Osteocyte (in vitro differentiated cells): ENCODE measurements around the gene TICAM1. TPM values are rescaled to one million over a fixed set of nuclear protein-coding genes. Genes with fewer than 3 reads are reported as not detected.
"Not testable (repeated sequence)": the region's sequence is repeated elsewhere in the genome, so short reads cannot be mapped to it uniquely, and the experiment has no call there.

Source experiments
- DNase-seq: peaks from one replicate; pipeline ENCODE4 v3.0.0; 2021; ENCODE audit warnings: mixed read lengths; ENCODE audit not compliant: unreplicated experiment; ENCODE audit errors: extremely low spot score
- H3K27ac Mint-ChIP-seq: one replicate; pipeline ENCODE4 v1.8.0; 2021; ENCODE audit warnings: mild to moderate bottlenecking, mixed read lengths; ENCODE audit not compliant: unreplicated experiment
- H3K27me3 Mint-ChIP-seq: one replicate; pipeline ENCODE4 v1.8.0; 2021; ENCODE audit warnings: mixed read lengths; ENCODE audit not compliant: unreplicated experiment
- H3K36me3 Mint-ChIP-seq: one replicate; pipeline ENCODE4 v1.8.0; 2021; ENCODE audit warnings: mixed read lengths; ENCODE audit not compliant: unreplicated experiment
- H3K4me1 Mint-ChIP-seq: one replicate; pipeline ENCODE4 v1.8.0; 2021; ENCODE audit warnings: mixed read lengths; ENCODE audit not compliant: unreplicated experiment
- H3K4me3 Mint-ChIP-seq: one replicate; pipeline ENCODE4 v1.8.0; 2021; ENCODE audit warnings: mild to moderate bottlenecking, moderate library complexity, mixed read lengths; ENCODE audit not compliant: unreplicated experiment
- H3K9me3 Mint-ChIP-seq: one replicate; pipeline ENCODE4 v1.8.0; 2021; ENCODE audit warnings: mixed read lengths; ENCODE audit not compliant: unreplicated experiment
- CTCF ChIP-seq: fragments of 200-600 bp; sonication (generic); IDR thresholded peaks from 2 replicates; pipeline ENCODE4 v1.5.0; 2021; ENCODE audit warnings: antibody characterized with exemption, mild to moderate bottlenecking, moderate library complexity
- total RNA-seq: library from RNA; stranded (reverse); gene quantifications from 2 replicates; pipeline ENCODE4 v1.2.1, GENCODE V29; 2021

The TICAM1 gene
- total RNA-seq, 1 donor from 2014 or later, result 6.6 TPM

- Mint-ChIP-seq H3K27me3 (no peaks in the 10 kb centered on the region), H3K4me1 (no peaks in the 10 kb centered on the region), H3K9me3 (no peaks in the 10 kb centered on the region), H3K4me3 (no peak overlapping the region), H3K36me3 (peaks cover 12% of the 10 kb centered on the region), H3K27ac (peak overlapping the region; percentile 60)
- peak; percentile 90 for DNase-seq
- peak; percentile 85 for TF ChIP-seq CTCF
Observed at GRCh38 chr19:4851551-4852290, 20.2 kb upstream of the TICAM1 start.

GRCh38 chr19:4849019-4849418, 17.5 kb upstream of the TICAM1 start:
- no peak for TF ChIP-seq CTCF
- H3K4me3 Mint-ChIP-seq, result no peak overlapping the region
- no peaks in the 10 kb centered on the region for H3K9me3 Mint-ChIP-seq
- peaks cover 13% of the 10 kb centered on the region for H3K4me1 Mint-ChIP-seq
- no peaks in the 10 kb centered on the region for H3K27me3 Mint-ChIP-seq
- no peak overlapping the region for H3K27ac Mint-ChIP-seq
- no peak for DNase-seq
- peaks cover 13% of the 10 kb centered on the region for H3K36me3 Mint-ChIP-seq

- H3K9me3 Mint-ChIP-seq, result no peaks in the 10 kb centered on the region
- H3K4me3 Mint-ChIP-seq, result no peak overlapping the region
- H3K36me3 Mint-ChIP-seq, result peaks cover 22% of the 10 kb centered on the region
- no peaks in the 10 kb centered on the region for H3K27me3 Mint-ChIP-seq
- peaks cover 13% of the 10 kb centered on the region for H3K4me1 Mint-ChIP-seq
- no peak for DNase-seq
- no peak overlapping the region for H3K27ac Mint-ChIP-seq
- TF ChIP-seq CTCF, result no peak
Observed at GRCh38 chr19:4847190-4847973, 15.9 kb upstream of the TICAM1 start.

- not testable (repeated sequence) for H3K9me3 Mint-ChIP-seq, H3K27me3 Mint-ChIP-seq, DNase-seq
- Mint-ChIP-seq H3K4me3 (peak overlapping the region; percentile 19), H3K4me1 (peaks cover 19% of the 10 kb centered on the region), H3K36me3 (peaks cover 24% of the 10 kb centered on the region), H3K27ac (peak overlapping the region; percentile 55)
Observed at GRCh38 chr19:4845975-4846374, 14.5 kb upstream of the TICAM1 start.

- DNase-seq, result no peak
Observed at GRCh38 chr19:4844348-4845179, 13.1 kb upstream of the TICAM1 start.

More at GRCh38 chr19:4844348-4845179, 13.1 kb upstream of the TICAM1 start:
- no peak overlapping the region for H3K27ac Mint-ChIP-seq
- peaks cover 32% of the 10 kb centered on the region for H3K36me3 Mint-ChIP-seq
- H3K4me1 Mint-ChIP-seq, result peaks cover 26% of the 10 kb centered on the region
- no peak overlapping the region for H3K4me3 Mint-ChIP-seq
- no peak for TF ChIP-seq CTCF
- H3K27me3 Mint-ChIP-seq, result no peaks in the 10 kb centered on the region
- no peaks in the 10 kb centered on the region for H3K9me3 Mint-ChIP-seq
